GM21526 (cell line): Measurements from ENCODE around the gene TANGO2.
"Not testable (repeated sequence)": the region's sequence is repeated elsewhere in the genome, so short reads cannot be mapped to it uniquely, and the experiment has no call there.

ENCODE experiments used
- ATAC-seq: cut with Tn5 transposase; IDR thresholded peaks from one replicate; pipeline ENCODE4 v1.9.1; 2021; ENCODE audit warnings: moderate library complexity; ENCODE audit not compliant: unreplicated experiment, low FRiP score

TANGO2 gene

DNA sequence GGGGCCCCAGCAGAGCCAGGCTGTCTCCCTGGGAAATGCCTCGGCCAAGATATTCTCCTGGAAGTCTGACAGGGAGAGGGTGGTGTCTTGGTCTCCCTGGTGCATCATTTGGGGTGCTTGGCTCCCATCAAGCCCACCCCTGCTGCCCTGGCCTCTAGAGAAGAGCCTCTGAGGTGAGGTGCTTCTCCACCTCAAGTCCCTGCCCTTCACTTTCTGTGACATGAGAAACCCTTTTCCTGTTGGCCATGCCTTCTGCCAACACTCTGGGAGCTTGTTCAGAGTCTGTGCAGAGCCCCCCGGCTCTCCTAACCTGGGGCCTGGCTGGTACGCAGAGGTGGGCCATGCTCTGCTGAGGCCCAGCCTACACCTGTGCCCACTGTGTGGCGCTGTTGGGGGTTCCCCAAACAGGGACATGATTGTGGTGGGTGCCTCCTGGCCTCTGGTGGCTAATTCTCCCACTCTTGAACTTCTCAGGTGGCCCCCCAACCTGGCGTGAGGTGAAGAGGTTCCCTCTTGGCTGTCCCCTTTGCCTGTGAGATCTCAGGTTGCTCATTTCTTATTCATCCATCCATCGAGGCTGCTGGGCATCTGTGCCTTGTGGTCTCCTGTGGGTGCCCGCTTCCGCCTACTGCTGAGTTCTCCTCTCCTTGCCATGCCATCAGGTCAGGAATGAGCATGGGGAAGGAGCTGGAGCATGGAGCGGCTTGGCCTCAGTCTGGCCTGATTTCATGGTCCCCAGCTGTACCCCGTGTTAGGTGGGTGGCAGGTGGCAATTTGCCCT lies 40.0 kb downstream of the TANGO2 start:
- no peak for ATAC-seq

DNA sequence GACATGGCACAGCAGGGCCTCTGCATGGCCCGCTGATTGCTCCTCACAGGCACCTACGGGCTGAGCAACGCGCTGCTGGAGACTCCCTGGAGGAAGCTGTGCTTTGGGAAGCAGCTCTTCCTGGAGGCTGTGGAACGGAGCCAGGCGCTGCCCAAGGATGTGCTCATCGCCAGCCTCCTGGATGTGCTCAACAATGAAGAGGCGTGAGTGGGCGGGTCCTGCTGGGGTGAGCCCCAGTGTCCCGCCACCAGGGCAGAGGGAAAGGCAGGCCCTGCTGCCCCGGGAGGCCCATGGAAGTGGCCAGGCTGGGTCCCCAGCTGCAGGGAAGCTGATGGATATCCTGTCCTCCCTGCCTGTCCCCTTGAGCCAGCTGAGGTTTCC lies 40.6 kb downstream of the TANGO2 start:
- no peak for ATAC-seq

DNA sequence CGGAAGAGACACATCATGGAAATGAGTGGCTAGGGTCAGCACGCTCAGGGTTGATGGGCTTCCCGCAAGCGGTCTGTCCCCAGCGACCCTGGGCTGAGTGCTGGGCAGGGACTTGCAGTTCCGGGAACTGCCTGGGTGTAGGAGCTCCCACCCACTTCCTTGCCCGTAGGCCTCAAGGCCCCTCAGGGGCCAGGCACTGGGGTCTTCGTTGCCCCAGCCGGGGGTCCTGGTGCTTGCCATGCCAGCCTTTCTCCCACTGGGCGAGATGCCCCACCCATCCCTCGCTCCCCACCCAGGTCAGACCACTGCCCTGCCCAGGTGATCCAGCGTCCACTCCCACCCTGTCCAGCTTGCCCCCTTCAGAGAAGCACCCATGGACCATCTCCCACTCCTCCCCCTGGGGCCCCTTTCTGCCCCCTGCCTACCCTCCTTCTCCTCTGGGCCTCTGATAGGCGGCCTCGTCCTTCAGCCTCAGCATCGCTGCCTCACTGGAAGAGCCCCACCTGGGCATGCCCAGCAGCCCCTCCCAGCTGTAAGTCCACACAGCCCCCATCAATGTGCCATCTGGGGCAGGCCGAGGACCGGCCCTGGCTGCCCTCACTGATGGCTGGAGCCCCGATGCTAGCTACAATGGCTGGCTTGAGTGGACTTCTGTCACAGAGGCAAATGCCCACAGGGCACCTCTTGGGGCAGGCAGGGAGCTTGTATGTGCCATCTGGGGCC lies 41.3 kb downstream of the TANGO2 start:
- ATAC-seq = no peak

DNA sequence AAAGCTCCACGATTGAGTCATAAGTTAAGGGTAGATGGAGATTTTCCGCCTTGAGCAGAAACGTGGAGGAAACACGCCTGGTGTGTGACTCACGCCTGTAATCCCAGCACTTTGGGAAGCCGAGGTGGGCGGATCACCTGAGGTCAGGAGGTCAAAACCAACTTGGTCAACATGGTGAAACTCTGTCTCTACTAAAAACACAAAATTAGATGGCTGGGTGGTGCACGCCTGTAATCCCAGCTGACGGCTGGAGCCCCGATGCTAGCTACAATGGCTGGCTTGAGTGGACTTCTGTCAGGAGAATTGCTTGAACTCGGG lies 41.8 kb downstream of the TANGO2 start:
- ATAC-seq = no peak

DNA sequence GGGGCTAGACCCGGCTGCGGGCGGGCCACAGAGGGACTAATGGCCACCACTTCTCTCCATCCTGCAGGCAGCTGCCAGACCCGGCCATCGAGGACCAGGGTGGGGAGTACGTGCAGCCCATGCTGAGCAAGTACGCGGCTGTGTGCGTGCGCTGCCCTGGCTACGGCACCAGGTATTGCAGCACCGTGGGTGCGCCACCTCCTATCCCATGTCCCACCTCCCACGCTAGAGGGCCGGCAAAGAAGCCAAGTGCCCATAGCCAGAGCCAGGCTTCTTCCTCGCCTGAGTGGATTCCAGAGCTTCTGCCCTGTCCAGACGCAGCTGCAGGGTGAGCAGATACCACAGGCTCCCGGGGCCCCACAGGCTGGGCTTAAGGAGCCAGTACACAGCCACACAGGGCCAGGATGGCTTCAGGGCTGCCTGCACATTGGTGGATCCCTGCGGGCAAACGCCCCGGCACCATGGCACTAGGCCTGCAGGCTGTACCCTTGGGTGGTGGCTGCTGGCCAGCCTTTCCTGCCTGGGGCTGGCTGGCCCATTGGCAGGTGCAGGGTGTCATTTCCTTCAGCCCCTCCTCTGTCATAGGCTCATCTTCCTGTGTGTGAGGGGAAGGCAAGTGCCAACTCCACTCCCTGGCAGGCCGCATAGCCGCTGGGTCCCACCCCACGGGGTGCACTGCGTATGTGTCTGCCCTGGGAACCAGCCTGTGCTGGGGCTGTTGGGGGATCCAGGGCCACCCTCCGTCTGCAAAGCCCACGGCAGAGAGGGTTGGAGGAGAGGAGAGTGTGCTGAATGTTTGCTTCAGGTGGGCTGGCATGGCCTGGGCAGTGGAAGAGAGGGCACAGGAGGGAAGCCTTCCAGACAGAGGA lies 42.6 kb downstream of the TANGO2 start:
- ATAC-seq = no peak

DNA sequence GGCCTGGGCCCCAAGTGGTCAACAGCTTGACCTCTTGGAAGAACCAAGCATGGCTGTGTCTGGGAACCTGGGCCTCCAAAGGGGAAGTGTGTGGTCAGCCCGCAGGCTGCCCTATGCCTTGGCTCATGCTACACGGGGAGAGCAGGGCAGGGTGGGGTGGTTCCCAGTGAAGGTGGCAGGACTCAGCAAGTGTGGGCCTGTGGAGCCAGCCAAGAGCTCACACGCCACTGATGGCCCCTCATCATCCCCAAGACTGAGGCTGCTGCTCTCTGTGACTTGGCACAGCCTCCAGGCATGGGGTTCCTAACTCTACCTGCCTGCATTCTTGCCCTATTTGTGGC lies 43.2 kb downstream of the TANGO2 start:
- ATAC-seq = no peak

DNA sequence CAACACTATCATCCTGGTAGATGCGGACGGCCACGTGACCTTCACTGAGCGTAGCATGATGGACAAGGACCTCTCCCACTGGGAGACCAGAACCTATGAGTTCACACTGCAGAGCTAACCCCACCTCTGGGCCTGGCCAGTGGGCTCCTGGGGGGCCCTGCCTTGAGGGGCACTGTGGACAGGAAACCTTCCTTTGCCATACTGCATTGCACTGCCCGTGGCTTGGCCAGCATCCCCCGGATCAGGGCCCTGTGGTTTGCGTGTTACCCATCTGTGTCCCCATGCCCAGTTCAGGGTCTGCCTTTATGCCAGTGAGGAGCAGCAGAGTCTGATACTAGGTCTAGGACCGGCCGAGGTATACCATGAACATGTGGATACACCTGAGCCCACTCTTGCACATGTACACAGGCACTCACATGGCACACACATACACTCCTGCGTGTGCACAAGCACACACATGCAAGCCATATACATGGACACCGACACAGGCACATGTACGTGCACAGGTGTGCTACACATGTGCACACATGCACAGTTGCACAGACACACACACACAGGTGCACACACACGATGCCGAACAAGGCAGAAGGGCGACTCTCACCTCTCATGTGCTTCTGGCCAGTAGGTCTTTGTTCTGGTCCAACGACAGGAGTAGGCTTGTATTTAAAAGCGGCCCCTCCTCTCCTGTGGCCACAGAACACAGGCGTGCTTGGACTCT lies 43.8 kb downstream of the TANGO2 start:
- no peak for ATAC-seq

DNA sequence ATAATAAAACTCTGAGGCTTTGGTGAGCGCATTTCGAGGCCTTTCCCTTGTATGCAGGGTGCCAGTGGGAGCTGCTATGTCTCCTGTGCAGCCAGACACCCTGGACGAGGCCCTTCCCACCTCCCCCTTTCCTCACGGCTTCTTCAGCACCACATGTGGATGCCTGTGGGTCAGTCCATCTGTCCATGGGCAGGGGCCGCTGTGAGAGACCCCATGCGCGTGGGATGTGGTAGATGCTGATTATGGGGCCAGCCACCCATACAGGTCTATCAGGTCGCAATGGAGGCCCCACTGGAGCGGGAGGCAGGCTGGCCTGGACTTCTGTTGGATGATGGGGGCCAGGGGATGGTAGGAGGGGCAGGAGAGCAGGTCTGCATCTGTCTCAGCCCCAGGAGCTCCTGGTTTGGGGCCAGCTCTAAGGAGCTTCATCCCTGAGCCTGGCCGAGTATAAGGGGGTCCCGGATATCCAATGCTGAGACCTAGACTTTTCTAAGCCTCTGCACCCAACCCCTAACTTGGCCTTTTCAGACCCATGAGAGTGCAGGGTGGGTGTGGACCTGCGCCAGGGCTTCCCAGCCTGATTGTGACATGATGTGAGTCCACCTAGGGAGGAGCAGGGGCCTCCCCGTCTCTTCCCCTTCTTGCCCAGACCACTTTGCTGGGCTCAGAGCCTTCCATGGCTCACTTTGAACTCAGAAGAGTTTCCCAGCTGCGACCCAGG lies 45.1 kb downstream of the TANGO2 start:
- no peak for ATAC-seq

DNA sequence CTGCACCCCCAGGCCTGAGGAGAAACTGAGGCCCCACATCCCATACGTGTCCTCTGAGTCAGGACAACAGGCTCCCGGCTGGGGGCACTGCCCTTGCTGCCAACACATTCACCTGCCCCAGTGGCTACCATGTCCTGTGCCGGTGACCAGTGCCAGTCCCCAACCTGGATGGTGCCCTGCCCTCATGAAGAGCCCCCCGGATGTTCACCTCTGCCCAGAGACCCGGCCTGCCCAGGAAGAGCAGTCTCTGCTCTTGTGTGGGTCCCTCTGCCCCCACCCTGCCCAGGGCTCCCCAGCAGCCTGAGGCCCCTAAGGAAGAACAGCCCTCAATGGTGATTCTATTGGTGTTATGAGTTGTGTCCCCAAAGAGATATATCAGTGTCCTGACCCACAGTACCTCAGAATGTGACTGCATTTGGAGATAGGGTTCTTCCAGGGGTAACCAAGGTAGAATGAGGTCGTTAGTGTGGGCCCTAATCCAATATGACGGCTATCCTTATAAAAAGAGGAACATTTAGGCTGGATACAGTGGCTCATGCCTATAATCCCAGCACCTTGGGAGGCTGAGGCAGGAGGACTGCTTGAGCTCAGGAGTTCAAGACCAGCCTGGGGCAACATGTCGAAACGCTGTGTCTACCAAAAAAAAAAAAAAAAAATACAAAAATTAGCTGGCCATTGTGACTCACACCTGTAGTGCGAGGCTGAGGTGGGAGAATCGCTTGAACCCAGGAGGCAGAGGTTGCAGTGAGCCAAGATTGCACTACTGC lies 45.9 kb downstream of the TANGO2 start:
- ATAC-seq = no peak

DNA sequence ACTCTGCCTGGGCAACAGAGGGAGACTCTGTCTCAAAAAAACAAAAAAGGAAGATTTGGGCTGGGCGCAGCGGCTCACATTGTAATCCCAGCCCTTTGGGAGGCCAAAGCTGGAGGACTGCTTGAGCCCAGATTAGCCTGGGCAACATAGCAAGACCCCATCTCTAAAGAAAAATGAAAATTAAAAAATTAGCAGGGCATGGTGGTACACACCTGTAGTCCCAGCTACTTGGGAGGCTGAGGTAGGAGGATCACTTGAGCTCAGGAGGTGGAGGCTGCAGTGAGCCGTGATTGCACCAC lies 46.4 kb downstream of the TANGO2 start:
- ATAC-seq = not testable (repeated sequence)

DNA sequence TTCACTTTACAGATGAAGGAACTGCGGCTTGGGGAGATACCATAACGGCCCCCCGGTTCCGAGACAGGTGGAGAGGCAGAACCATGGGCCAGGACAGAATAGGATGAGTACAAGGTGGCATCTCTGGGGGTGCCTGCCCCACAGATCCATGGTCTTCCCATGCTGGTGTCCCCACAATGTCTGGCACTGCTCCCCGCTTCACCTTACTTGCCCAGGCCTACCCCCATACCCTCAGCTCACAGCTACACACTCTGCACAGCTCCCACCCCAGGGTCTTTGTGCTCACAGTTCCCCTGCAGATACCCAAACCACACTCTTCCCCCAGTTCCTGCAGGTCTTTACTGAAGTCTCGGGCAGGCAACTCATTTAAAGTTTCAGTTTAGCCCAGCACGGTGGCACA lies 47.7 kb downstream of the TANGO2 start:
- no peak for ATAC-seq

DNA sequence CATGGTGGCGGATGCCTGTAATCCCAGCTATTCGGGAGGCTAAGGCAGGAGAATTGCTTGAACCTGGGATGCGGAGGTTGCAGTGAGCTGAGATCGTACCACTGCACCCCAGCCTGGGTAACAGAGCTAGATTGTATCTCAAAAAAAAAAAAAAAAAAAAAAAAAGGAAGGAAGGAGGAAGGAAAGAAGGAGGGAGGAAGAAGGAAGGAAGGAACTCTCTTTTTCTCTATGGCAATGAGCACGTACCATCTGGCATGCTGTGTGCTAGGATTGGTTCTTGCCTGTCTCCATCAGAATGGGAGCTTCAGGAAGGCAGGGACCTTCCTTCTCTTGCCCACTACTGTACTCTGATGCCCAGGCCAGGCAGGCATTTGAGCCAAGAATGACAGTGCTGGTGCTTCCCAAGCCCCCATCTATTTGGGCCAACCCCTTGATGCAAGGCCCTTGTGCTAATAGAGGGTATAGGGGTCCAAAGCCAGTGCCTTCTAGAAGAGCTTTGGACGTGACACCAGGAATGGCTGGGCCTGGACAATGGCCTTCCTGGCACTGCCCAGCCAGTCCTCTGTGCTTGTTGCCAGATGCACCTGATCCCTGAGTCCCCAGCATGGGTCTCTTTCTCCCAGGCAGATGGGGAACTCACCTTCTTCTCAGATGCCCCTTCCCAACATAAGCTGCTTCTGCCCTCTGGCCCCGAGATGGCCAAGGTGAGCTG lies 48.6 kb downstream of the TANGO2 start:
- ATAC-seq = no peak

DNA sequence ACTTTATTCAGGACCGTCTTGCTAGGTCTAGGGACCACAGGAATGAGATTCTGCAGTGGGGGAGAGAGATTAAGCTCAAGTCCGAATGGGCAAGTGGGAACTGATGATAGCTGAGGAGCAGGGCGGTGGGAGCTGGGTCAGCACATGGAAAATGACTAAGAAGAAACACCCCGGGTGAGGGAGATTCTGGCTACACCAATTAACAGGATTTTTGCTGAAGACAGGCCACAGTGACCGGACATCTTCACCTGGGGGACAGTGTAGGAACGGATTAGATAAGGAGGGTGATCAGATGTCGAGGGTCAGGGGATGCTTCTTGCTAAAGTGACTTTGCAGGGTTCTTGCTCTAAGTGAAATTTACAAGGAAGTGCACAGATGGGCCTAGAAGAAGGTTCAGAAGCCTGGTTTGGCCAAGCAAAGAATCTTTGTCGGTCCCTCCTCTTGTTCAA lies 50.6 kb downstream of the TANGO2 start:
- ATAC-seq = no peak

DNA sequence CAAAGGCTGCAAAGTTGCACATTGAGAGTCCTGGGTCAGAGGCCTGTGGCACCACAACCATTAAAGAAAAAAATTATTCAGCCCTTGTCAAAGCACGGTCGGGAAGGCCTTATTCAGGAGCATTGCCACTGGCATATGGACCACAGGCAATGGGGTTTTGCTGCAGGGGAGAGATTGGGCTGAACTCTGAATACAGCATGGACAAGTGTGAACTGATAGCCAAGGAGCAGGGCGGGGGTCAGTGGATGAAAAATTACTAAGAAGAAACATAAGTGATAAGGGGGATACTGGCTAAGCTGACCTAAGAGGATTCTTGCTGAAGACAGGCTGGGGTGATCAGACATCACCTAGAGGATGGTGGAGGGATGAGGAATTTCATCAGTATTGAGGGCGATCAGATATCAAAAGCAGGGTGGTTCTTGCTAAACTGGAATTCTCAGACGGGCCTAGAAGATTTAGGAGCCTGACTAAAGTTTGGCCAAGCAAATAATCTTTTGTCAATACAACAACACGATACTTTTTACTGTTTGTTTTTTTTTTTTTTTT lies 55.8 kb downstream of the TANGO2 start:
- no peak for ATAC-seq

DNA sequence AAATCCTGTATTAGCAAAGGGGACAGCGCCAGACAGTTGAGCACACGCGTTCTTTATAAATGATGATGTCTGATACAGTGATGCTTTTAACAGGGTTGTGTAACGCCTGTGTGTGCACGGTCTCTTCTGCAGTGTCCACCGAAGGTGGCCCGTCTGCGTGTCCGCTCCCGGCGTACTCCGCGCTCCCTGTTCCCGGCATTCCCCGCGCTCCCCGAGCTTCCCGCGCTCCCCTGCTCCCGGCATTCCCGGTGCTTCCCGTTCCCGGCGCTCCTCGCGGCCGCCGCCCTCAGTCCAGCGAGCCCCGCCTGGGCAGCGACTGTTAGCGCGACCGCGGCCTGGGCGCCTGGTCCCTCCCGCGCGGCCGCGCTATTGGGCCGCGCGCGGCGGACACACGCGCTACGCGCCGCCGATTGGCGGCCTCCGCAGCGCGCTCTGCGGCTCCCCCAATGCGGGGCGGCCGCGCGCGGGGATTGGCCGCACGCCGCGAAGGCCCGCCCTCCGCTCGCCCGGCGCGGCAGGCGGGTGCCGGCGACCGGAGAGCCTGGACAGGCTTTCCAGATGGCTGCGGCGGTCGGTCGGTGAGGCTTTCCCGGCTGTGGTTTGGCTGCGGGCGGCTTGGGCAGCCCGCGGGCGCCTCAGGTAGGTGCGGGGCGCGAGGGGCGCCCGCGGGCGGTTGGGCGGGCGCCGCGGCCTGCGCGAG lies 59.0 kb downstream of the TANGO2 start, which contains the start of gene DGCR8:
Gene DGCR8 (plus strand): TSS at position 497 of the 700 bp plus-strand sequence. CDS start 5,723 bp downstream, outside the sequence.
- peak; percentile 65 for ATAC-seq

DNA sequence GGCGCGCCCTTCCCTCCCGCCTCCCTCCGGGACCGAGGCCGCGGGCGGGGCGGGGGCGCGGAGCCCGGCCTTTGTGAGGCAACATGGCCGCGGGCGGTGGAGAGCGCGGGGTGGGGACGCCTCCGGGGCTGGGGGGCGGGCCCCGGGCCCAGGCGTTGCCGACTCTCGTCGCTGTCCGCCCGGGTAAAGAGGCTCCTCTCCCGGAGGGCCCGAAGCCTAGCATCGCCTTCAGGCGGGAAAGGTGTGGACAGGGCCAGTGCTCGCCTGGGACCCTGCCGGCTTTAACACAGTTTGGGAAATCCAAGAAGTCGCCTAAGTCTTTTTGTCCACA lies 59.5 kb downstream of the TANGO2 start:
- peak; percentile 59 for ATAC-seq

DNA sequence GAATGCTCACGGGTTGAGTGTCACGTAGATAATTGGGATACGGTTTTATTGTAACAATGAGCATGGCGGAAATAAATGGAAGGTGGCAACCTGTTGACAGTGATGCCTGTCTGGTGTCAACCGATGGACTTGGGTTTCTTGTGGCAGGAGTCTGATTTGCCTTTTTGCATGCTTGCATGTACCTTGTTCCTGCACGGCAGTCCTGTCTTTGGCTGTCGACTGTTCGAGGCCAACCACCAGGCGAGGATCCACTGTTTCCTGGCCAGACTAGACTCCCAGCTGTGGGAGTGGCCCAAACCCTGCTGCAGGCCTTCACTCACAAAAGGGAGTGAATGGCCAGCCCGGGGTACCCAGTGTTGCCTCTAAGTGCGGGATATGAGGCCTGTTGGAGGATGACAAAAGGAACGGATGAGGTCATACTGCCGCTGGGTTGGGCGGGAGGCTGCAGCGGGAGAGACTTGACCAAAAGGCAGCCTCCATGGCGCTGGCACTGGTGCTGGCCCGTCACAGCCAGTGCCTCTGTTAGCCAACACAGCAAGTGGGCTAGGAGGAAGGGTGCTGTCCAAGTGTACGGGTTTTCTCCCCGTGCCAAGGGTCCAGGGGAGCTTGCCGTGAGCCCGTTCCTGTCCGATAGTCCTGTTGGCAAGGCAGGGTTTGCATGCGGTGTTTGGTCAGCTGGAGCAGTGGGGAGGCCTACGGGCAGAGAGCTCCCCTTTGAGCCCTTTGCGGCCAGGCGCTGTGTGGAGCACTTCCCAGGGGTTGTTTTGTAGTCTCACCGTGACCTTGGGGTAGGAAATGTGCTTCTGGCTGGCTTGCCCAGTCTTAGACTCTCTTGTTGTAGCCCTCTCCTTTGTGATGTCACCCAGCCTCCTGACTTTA lies 60.1 kb downstream of the TANGO2 start:
- no peak for ATAC-seq
